ENCODE measurements around the gene SAT2.

SAT2 gene

DNA sequence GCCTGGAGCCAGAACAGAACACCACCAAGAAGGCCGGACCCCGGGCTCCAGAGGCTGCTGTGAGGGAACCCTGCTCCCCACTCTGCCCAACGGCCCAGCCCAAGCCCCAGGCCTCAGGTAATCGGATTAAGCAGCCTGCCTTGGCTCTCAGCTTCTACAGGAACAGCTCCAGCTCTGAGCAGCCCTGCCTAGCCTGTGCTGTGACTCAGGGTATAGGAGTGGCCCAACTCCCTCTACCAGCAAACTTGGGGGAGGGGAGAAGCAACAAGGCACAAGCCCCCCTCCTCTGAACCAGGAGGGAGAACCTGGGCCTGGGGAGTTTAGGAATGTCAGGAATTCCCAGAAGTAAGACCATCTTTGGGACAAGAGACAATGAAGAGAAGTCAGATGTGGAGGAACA lies 36.9 kb downstream of the SAT2 start:
- no peak for TF ChIP-seq POLR2A (IDR thresholded peaks at IDR 0.05; ENCODE audit: low read depth, low read length)
- no peak for DNase-seq (ENCODE audit: insufficient read length, low spot score)
- no peak for FAIRE-seq

DNA sequence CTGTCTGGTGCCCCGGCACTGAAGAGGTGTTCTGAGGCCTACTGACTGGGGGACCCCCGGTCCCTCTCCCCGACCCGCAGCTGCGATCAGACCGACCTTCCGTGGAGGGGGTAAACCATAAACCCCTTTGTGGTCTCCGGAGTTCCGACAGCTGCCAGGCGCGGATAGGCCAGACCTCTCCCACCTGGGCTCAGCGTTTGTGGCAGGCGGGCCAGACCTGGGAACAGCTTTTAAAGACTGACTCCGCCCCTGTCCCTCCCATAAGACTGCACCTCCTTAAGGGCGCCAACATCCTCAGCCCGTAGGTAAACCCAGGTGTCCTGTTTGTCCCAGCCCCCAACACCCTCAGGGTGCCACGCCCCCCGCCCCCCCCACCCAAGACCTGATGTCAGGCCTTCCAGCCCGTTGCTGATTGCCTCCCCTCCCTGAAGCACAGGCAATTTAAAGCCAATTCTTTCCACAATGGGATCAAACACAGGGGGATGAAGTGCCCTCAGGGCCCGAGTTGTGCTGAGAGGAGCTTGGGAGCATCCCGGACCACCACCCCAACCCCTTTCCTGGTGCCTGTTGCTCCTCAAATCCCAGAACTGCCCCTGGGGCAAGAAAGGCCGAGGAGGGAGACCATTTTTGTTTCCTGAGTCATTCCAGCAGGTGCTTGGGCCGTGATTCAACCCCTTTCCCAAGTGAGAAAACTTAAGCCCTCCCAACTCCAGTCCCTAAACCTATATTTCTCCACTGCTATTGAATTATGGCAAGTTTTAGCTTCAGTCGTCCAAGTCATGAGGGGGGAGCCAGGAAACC lies 37.5 kb downstream of the SAT2 start, which contains the start of gene SOX15:
Gene SOX15, minus strand, starts transcription at position 204 of the 801 bp plus-strand sequence. CDS start 418 bp downstream, outside the sequence.
- DNase-seq (ENCODE audit: insufficient read length, low spot score) (peak; percentile 55), FAIRE-seq (no peak)
- no peak for TF ChIP-seq POLR2A (IDR thresholded peaks at IDR 0.05; ENCODE audit: low read depth, low read length)

DNA sequence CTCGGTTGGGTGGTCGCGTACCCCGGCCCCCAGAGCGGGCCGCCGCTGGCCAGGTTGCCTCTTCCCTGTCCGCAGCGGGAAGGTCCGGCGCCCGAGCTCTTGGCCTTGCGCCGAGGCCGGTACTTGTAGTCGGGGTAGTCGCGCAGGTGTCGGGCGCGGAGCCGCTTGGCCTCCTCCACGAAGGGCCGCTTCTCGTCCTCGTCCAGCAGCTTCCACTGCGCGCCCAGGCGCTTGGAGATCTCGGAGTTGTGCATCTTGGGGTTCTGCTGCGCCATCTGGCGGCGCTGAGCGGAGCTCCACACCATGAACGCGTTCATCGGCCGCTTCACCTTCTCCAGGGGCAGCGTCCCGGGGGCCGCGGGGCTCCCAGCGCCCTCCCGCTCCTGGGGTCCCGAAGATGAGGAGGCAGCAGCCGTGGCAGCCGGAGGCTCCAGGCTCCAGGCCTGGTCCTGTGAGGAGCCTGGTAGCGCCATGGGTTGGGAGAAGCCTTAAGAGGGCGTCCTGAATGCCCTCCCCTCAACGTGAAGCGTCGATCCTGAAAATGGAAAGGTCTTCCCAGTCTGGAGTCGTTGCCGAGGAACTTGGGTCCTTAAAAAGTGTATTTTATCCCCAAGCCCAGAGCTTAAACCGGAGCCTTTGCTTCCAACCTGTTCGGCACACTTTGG lies 38.3 kb downstream of the SAT2 start:
- DNase-seq (ENCODE audit: insufficient read length, low spot score), result no peak
- TF ChIP-seq POLR2A (IDR thresholded peaks at IDR 0.05; ENCODE audit: low read depth, low read length), result no peak
- no peak for FAIRE-seq

DNA sequence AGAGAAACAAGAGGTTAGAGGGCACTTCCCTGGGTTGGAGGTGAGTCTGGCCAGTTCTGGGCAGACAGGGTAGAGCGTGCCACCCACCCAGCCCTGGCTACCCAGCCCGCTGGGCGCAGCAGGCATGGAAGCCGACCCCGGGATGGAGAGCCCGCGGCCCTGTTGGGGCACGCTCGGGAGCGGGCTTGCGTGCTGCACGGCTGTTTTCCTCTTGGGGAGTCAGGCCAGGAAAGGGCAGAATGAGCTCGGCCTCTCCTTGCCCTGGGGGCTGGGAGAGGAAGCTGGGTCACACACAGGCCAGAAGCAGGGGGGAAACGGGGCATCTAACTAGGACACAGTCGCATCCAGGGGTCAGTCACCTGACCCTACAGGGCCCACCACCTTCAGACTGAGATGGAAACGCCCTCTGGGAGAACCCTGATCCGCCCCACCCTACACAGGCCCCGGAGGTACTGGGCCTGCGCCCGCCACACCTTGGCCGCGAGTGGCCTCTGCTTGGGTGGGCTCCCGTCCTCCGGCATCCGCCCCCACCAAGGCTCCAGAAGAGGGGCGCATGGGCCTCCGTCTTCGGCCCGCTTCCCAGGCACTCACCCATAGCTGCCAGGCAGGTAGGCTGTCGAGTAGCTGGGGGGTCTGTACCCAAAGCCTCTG lies 38.9 kb downstream of the SAT2 start:
- FAIRE-seq, result no peak
- no peak for TF ChIP-seq POLR2A (IDR thresholded peaks at IDR 0.05; ENCODE audit: low read depth, low read length)
- no peak for DNase-seq (ENCODE audit: insufficient read length, low spot score)

DNA sequence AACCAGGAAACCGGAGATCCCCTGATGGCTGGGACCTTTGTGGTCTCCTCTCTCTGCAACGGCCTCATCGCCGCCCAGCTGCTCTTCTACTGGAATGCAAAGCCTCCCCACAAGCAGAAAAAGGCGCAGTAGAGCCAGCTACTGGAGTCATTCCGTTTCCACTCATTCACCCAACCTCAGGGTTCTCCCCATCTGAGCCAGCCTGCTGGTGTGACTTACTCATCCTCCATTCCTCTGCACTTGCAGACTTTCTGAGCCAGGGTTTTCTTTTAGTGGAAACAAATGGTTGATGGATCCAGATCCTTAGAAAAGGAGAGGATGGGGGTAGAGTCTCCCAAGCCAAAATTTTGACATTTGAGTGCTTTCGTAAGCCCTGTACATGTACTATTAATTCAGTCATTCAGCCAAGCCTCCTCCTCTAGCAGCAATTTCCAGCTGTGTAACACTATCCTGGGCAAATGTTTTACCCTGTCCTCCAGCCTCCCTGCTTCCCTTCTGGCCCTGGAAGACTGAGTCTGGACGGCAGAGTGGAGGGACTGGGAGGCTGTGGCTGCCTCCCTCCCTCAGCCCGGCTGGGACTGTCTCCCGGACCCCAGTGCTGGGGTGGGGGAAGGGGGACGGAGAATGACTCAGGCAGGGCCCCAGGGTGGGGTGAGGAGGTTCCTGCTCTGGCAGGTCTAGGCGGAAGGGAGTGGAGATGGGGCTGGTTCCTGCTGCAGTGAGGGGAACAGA lies 40.0 kb downstream of the SAT2 start:
- FAIRE-seq (no peak), DNase-seq (ENCODE audit: insufficient read length, low spot score) (peak; percentile 64)
- TF ChIP-seq POLR2A (IDR thresholded peaks at IDR 0.05; ENCODE audit: low read depth, low read length), result no peak

DNA sequence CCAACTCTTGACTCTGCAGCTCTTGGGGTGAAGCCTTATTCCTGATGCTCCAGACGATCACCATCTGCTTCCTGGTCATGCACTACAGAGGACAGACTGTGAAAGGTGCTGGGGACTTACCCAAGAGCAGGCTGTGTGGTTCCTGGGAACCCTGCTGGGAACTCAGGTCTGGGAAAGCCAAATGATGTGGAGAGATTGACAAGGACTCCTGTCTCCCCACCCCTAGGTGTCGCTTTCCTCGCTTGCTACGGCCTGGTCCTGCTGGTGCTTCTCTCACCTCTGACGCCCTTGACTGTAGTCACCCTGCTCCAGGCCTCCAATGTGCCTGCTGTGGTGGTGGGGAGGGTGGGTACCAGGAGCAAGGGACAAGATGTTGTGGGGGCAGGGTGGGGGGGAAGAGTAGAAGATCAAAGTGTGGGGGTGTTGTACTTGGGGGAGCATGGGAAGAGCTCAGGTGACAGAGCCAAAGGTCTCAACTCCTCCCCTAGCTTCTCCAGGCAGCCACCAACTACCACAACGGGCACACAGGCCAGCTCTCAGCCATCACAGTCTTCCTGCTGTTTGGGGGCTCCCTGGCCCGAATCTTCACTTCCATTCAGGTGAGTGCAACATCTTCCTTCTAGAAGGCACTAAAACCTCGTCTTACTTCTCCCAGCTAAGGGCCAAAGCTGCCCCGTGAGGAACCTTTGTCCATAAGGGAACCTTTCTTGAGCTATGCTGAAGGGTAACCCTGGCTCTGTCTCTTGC lies 40.8 kb downstream of the SAT2 start:
- no peak for FAIRE-seq
- no peak for DNase-seq (ENCODE audit: insufficient read length, low spot score)
- no peak for TF ChIP-seq POLR2A (IDR thresholded peaks at IDR 0.05; ENCODE audit: low read depth, low read length)

DNA sequence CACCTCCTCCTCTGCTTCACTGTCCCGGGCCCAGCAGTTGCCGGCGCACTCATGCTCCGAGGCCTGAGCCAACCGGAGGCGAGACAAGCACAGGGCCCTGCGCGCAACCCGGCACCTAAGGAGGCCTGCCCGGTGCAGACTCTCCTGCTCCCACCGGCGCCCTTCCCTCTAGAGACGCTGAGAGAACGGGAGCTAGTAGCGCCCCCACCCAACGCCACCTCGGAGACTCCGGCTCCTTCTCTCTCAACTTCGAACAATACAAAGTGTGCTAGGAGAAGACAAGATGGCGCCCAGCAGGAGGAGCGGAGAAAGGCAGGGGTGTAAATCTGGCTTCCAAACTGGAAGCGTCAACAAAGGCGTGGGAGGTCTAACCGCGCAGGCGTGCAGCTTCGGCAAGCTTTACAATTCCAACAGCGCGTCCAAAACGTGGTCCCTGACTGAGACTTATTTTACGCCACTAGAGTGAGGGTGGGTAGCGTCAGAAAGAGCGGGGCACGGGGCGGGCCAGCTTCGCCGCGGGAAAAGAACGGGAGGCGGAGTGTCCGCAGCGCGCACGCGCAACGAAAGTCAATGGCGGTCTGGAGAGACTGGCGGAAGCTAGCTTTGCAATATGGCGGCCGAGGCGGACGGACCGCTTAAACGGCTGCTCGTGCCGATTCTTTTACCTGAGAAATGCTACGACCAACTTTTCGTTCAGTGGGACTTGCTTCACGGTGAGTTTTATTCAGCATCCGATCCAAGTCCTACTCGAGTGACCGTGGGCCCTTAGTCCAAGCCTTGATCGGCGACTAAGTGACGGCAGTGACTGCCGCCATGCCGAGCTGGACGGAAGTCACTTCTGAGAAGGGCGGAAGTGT lies 44.1 kb downstream of the SAT2 start, which contains the start of gene MPDU1:
Gene MPDU1, plus strand, starts transcription at position 600 of the 857 bp plus-strand sequence. Its CDS starts 11 bp downstream, at position 611.
- FAIRE-seq, result no peak
- TF ChIP-seq POLR2A (IDR thresholded peaks at IDR 0.05; ENCODE audit: low read depth, low read length), result peak; percentile 72; the same call in 1 of the 2 replicates

DNA sequence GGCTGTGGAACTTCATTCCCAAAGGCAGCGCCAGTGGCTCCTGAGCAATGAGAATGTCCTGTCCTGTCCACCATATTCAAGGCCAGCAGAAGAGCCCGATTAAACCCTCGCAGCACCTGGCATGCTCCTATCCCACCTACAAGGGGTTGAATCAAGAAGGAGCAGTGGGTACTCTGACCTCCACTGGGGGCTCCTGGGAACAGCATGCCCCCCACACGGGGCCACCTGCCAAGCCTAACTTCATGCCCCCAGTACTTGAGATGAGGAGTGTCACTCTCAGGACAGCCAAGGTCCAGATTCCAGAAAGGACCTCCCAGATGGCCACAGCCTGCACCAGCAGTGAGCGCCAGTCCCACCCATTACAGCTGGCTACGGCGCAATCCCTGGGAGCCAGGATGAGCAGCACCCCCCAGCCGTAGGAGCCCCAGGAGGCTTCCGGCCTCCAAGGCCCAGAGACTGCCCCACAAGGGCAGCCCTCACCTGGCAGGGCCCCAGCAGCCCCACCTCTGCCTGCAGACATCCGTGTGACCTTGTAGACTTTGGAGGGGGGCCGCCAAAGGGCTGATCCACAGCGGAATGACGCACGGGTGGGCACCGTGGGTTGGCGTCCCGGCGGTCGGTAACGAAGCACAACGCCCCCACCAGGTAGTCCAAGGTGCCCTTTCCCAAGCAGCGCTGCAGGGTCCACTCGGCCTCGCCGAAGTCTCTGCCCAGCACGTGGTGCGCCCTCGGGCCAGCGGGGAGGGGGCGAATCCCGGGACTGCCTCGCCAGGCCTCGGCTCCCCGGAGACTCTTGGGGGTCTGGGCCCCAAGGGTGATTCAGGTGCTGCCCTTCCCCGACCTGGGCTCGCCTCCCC lies 45.0 kb downstream of the SAT2 start:
- no peak for FAIRE-seq

More for the DNA sequence above, 44.1 kb downstream of the SAT2 start, which contains the start of gene MPDU1:
- DNase-seq (ENCODE audit: insufficient read length, low spot score), result no peak

DNA sequence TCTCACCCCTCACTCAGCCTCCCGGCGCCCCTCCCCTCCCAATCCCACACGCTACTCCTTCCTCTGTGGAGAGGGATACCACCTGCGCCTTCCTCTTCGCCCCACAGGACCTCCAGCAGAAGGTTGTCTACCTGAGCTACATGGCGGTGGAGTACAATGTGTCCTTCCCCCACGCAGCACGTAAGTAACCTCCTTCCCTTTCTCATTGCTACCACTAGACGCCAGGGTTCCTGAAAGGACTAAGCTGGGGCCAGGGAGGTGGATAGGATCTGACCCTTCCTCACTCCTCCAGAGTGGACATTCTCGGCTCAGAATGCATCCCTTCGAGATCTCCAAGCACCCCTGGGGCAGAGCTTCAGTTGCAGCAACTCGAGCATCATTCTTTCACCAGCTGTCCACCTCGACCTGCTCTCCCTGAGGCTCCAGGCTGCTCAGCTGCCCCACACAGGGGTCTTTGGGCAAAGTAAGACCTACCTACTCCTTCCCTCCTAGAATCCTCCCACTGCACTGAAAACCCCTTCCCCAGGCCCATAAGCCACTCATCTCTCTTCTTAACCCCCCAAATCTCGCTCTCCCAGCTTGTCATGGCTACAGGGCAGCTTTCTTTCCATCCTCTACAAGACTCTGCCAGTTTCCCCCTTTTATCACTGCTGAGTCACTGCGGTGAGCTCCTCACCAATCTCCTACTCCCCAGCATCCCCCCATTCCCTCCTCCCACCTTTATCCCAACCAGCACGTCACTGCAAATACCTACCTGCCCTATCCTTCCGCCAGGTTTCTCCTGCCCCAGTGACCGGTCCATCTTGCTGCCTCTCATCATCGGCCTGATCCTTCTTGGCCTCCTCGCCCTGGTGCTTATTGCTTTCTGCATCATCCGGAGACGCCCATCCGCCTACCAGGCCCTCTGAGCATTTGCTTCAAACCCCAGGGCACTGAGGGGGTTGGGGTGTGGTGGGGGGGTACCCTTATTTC lies 46.7 kb downstream of the SAT2 start:
- FAIRE-seq, result no peak
- DNase-seq (ENCODE audit: insufficient read length, low spot score), result no peak
- TF ChIP-seq POLR2A (IDR thresholded peaks at IDR 0.05; ENCODE audit: low read depth, low read length), result 0 out of 2 replicates have a peak, but pooled peaks have one; percentile 12

More for the DNA sequence above, 45.0 kb downstream of the SAT2 start:
- no peak for TF ChIP-seq POLR2A (IDR thresholded peaks at IDR 0.05; ENCODE audit: low read depth, low read length)
- DNase-seq (ENCODE audit: insufficient read length, low spot score), result no peak

Measured in H54 (cell line).